ENCODE data around the gene NRXN3. TPM values are rescaled to one million over a fixed set of nuclear protein-coding genes. Genes with fewer than 3 reads are reported as not detected.

NRXN3 gene
- total RNA-seq, 1 donor from 2014 or later, result 5.9 TPM

GRCh38 chr14:78701246-78701645, 531.1 kb downstream of the NRXN3 start:
- peaks cover 3% of the 10 kb centered on the region for H3K4me1 Mint-ChIP-seq
- no peaks in the 10 kb centered on the region for H3K9me3 ChIP-seq (ENCODE audit: low read depth)
- H4K20me1 ChIP-seq (ENCODE audit: low read depth), result no peaks in the 10 kb centered on the region
- no peak overlapping the region for H3K27ac ChIP-seq
- no peak overlapping the region for H2AFZ ChIP-seq (replicated peaks)
- no peak for DNase-seq (ENCODE audit: low spot score)
- no peak overlapping the region for H3K4me3 ChIP-seq
- no peaks in the 10 kb centered on the region for H3K27me3 ChIP-seq
- no peaks in the 10 kb centered on the region for H3K9me3 Mint-ChIP-seq
- no peaks in the 10 kb centered on the region for H3K36me3 ChIP-seq
- H3K4me3 Mint-ChIP-seq, result no peak overlapping the region
- no peaks in the 10 kb centered on the region for H3K36me3 Mint-ChIP-seq
- H3F3A ChIP-seq (ENCODE audit: low read depth), result peaks cover 3% of the 10 kb centered on the region
- peaks cover 4% of the 10 kb centered on the region for H3K27me3 Mint-ChIP-seq (ENCODE audit: insufficient read depth, low read depth)
- H3K79me2 ChIP-seq (ENCODE audit: low read depth), result no peaks in the 10 kb centered on the region
- H3K9ac ChIP-seq, result no peak overlapping the region
- peaks cover 29% of the 10 kb centered on the region for H3K4me1 ChIP-seq
- TF ChIP-seq EZH2 (IDR thresholded peaks at IDR 0.05) (no peak), EZH2phosphoT487 (IDR thresholded peaks at IDR 0.05) (no peak)
- TF ChIP-seq, protein P1, sequence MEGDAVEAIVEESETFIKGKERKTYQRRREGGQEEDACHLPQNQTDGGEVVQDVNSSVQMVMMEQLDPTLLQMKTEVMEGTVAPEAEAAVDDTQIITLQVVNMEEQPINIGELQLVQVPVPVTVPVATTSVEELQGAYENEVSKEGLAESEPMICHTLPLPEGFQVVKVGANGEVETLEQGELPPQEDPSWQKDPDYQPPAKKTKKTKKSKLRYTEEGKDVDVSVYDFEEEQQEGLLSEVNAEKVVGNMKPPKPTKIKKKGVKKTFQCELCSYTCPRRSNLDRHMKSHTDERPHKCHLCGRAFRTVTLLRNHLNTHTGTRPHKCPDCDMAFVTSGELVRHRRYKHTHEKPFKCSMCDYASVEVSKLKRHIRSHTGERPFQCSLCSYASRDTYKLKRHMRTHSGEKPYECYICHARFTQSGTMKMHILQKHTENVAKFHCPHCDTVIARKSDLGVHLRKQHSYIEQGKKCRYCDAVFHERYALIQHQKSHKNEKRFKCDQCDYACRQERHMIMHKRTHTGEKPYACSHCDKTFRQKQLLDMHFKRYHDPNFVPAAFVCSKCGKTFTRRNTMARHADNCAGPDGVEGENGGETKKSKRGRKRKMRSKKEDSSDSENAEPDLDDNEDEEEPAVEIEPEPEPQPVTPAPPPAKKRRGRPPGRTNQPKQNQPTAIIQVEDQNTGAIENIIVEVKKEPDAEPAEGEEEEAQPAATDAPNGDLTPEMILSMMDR (IDR thresholded peaks at IDR 0.05), result no peak
- no peak overlapping the region for H3K4me2 ChIP-seq
- H3K27ac Mint-ChIP-seq, result no peak overlapping the region

DNA sequence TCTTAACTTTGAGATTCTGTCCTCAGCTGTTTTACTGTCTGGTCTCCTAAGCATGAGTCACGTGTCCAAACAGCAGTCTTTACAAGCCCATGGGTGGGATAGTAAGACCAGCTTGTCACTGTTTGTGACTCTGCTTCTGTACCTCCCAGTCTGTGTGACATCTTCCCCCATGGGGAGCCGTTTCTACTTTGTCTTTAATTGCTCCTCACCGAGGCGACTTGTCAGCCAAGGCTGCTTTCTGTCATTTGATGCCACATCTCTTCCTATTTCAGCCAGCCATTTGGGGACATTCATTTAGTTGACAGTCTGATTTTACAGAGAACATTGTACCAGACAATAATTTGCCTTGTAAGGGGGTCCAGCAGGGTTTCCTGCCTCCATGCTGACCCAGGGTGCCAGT, 534.8 kb downstream of the NRXN3 start:
- no peak overlapping the region for H3K27ac ChIP-seq
- H3K27ac Mint-ChIP-seq, result no peak overlapping the region
- H3K36me3 ChIP-seq, result no peaks in the 10 kb centered on the region
- H3F3A ChIP-seq (ENCODE audit: low read depth), result no peaks in the 10 kb centered on the region
- no peaks in the 10 kb centered on the region for H3K27me3 ChIP-seq
- TF ChIP-seq EZH2 (IDR thresholded peaks at IDR 0.05), result no peak
- TF ChIP-seq, protein P1 (IDR thresholded peaks at IDR 0.05), result no peak
- no peak for TF ChIP-seq EZH2phosphoT487 (IDR thresholded peaks at IDR 0.05)
- peaks cover 18% of the 10 kb centered on the region for H3K4me1 ChIP-seq
- peaks cover 13% of the 10 kb centered on the region for H3K4me1 Mint-ChIP-seq
- H3K27me3 Mint-ChIP-seq (ENCODE audit: insufficient read depth, low read depth), result peaks cover 4% of the 10 kb centered on the region
- no peaks in the 10 kb centered on the region for H3K36me3 Mint-ChIP-seq
- no peak overlapping the region for H3K4me2 ChIP-seq
- H3K4me3 Mint-ChIP-seq, result no peak overlapping the region
- no peak overlapping the region for H3K9ac ChIP-seq
- no peak overlapping the region for H2AFZ ChIP-seq (replicated peaks)
- no peaks in the 10 kb centered on the region for H3K9me3 ChIP-seq (ENCODE audit: low read depth)
- H3K9me3 Mint-ChIP-seq, result no peaks in the 10 kb centered on the region
- H4K20me1 ChIP-seq (ENCODE audit: low read depth), result no peaks in the 10 kb centered on the region
- DNase-seq (ENCODE audit: low spot score), result no peak
- H3K79me2 ChIP-seq (ENCODE audit: low read depth), result no peaks in the 10 kb centered on the region
- H3K4me3 ChIP-seq, result no peak overlapping the region

- Histone ChIP-seq H3K4me2 (no peak overlapping the region), H3K4me3 (no peak overlapping the region)
Measured at GRCh38 chr14:78705989-78706388, 535.8 kb downstream of the NRXN3 start.

More at GRCh38 chr14:78705989-78706388, 535.8 kb downstream of the NRXN3 start:
- Mint-ChIP-seq H3K27me3 (ENCODE audit: insufficient read depth, low read depth) (peaks cover 4% of the 10 kb centered on the region), H3K4me1 (peaks cover 22% of the 10 kb centered on the region), H3K27ac (no peak overlapping the region), H3K36me3 (no peaks in the 10 kb centered on the region), H3K4me3 (no peak overlapping the region), H3K9me3 (no peaks in the 10 kb centered on the region)
- no peak for DNase-seq (ENCODE audit: low spot score)
- Histone ChIP-seq H3K9me3 (ENCODE audit: low read depth) (no peaks in the 10 kb centered on the region), H4K20me1 (ENCODE audit: low read depth) (no peaks in the 10 kb centered on the region), H3K27ac (no peak overlapping the region), H3K27me3 (no peaks in the 10 kb centered on the region), H3K4me1 (peaks cover 26% of the 10 kb centered on the region), H3F3A (ENCODE audit: low read depth) (no peaks in the 10 kb centered on the region), H2AFZ (replicated peaks) (no peak overlapping the region), H3K36me3 (no peaks in the 10 kb centered on the region), H3K9ac (no peak overlapping the region), H3K79me2 (ENCODE audit: low read depth) (no peaks in the 10 kb centered on the region)
- TF ChIP-seq, protein P1 (IDR thresholded peaks at IDR 0.05), result no peak
- TF ChIP-seq EZH2phosphoT487 (IDR thresholded peaks at IDR 0.05) (no peak), EZH2 (IDR thresholded peaks at IDR 0.05) (no peak)
